ENCODE measurements around the gene STARD7.

DNA sequence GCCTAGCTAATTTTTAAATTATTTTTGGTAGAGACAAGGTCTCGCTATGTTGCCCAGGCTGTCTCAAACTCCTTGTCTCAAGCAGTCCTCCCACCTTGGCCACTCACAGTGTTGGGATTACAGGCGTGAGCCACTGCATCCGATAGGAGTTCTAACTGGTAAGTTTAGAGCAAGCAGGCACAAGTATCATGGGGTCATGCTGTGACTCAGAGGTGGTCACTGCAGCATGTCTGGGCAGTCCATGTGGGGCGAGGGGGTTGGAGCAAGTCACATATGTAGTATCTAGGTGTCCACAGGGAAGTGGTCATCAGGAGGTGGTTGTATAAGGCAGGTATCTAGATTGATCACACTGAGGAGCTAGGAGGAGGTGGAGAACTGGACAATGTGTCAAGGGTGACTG lies 22.7 kb upstream of the STARD7 start:
- no peak for TF ChIP-seq POLR2A (IDR thresholded peaks at IDR 0.05; ENCODE audit: low read depth, low read length)
- TF ChIP-seq, protein P1, sequence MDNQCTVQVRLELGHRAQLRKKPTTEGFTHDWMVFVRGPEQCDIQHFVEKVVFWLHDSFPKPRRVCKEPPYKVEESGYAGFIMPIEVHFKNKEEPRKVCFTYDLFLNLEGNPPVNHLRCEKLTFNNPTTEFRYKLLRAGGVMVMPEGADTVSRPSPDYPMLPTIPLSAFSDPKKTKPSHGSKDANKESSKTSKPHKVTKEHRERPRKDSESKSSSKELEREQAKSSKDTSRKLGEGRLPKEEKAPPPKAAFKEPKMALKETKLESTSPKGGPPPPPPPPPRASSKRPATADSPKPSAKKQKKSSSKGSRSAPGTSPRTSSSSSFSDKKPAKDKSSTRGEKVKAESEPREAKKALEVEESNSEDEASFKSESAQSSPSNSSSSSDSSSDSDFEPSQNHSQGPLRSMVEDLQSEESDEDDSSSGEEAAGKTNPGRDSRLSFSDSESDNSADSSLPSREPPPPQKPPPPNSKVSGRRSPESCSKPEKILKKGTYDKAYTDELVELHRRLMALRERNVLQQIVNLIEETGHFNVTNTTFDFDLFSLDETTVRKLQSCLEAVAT (IDR thresholded peaks at IDR 0.05) = no peak

Measured in GM12878 (cell line).